Right forelimb (tissue), 1 donor: ENCODE measurements around the gene SRRT.
A peak's percentile ranks its signal among the peaks of the same experiment; 100 is the strongest.
"Not testable (repeated sequence)": the region's sequence is repeated elsewhere in the genome, so short reads cannot be mapped to it uniquely, and the experiment has no call there.

Experiments
- DNase-seq: peaks from one replicate; pipeline ENCODE4 v3.0.0-alpha.2; 2018

The SRRT gene

DNA sequence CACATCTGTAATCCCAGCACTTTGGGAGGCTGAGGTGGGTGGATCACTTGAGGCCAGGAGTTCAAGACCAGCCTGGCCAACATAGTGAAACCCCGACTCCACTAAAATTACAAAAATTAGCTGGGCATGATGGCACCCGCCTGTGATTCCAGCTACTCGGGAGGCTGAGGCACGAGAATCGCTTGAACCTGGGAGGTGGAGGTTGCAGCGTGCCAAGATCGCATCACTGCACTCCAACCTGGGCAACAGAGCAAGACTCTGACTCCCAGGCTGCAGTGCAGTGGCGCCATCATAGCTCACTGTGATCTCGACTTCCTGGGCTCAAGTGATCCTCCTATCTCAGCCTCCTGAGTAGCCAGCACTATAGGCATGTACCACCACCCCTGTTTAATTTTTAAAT is 20.0 kb upstream of the SRRT start:
- not testable (repeated sequence) for DNase-seq

DNA sequence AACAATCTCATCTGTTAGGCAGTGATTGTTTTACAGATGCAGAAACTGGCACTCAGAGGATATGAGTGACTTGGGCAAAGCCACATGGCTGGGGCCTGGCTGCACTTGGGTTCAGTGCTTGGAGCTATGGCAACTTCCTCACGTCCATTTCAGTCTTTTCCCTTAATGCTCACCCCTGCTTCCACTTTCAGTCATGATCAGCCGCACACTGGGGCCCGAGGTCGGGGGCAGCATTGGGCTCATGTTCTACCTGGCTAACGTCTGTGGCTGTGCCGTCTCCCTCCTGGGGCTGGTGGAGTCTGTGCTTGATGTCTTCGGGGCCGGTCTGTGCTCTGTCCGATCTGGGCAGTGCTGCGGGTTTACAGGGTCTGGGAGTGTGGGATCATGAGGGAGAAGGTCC is 19.4 kb upstream of the SRRT start:
- no peak for DNase-seq

DNA sequence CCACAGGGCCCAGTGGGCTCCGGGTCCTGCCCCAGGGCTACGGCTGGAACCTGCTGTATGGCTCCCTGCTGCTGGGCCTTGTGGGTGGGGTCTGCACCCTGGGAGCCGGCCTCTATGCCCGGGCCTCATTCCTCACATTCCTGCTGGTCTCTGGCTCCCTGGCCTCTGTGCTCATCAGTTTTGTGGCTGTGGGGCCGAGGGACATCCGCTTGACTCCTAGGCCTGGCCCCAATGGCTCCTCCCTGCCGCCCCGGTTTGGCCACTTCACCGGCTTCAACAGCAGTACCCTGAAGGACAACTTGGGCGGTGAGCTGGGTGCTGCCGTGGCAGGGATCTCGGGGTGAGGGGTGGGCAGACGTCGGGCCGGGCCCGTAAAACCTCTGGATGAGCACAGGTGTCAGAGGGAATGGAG is 18.0 kb upstream of the SRRT start:
- DNase-seq = no peak

DNA sequence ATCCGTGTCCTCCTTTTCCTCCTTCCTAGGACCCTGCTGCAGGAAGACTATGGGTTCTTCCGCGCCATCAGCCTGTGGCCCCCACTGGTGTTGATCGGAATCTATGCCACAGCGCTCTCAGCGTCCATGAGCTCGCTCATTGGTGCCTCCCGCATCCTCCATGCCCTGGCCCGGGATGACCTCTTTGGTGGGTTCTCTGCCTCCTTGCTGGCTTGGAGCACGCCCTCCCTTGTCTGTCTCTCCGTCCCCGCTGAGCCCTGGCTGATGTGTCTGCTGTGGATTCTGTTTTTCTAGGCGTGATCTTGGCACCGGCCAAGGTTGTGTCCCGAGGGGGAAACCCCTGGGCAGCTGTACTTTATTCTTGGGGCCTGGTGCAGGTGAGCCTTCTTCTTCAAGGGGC is 15.0 kb upstream of the SRRT start:
- no peak for DNase-seq

DNA sequence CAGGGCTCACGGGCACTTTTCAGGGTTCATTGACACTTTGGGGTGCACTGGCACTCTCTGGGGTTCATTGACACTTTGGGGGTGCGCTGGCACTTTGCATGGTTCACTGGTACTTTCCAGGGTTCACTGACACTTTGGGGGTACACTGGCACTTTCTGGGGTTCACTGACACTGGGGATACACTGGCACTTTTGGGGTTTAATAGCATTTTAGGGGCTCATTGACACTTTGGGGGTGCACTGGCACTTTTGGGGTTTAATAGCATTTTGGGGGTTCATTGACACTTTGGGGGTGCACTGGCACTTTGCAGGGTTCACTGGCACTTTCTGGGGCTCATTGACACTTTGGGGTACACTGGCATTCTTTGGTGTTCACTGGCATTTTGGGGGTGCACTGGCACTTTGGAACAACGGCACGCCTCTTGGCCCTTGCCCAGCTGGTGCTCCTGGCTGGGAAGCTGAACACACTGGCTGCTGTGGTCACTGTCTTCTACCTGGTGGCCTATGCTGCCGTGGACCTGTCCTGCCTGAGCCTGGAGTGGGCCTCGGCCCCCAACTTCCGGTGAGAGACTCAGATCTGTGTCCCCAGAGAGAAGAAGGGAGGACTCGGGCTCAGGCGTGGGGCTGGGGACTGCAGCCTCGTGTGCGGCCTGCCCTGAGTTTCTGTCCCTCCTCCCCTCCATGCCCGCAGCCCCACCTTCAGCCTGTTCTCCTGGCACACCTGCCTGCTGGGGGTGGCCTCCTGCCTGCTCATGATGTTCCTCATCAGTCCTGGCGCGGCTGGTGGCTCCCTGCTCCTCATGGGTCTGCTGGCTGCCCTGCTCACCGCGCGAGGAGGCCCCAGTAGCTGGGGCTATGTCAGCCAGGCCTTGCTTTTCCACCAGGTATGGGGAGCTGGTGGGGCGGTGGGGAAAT is 13.9 kb upstream of the SRRT start:
- DNase-seq = no peak

DNA sequence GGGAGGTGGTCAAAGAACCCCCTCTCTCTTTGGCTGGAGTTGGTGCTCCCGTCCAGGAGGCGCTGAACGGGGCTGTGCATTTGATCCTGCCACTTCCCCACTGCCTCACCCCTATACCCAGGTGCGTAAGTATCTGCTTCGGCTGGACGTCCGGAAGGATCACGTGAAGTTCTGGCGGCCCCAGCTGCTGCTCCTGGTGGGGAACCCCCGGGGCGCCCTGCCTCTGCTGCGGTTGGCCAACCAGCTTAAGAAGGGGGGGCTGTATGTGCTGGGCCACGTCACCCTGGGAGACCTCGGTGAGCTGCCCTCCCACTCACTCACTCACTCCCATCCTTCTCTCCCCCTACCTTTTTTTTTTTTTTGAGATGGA is 13.3 kb upstream of the SRRT start:
- DNase-seq = no peak

DNA sequence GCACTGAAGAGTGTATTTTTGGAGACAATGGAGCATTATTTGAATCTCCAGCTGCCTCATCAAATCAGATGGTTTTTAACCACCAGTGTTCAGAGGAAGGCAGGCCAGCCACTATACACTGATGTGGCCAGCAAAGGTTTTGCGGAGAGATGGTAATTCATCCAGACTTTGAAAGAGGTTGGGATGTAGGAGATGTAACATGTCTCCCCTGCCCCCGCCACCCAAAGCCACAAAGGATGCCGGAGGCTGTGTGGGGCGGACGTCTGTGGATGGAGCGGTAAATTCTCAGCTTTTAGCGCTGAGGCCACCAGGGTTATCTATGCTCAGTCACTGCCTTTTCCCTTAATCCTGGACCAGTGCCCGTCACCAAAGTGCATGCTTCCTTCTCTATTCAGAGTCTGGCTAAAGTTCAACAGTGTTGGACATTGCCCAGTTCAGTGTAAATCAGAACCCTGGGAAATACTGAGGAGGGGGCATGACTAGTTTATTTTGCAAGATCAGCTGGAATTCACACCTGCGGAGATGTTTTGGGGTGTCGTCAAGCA is 11.4 kb upstream of the SRRT start:
- DNase-seq = no peak

DNA sequence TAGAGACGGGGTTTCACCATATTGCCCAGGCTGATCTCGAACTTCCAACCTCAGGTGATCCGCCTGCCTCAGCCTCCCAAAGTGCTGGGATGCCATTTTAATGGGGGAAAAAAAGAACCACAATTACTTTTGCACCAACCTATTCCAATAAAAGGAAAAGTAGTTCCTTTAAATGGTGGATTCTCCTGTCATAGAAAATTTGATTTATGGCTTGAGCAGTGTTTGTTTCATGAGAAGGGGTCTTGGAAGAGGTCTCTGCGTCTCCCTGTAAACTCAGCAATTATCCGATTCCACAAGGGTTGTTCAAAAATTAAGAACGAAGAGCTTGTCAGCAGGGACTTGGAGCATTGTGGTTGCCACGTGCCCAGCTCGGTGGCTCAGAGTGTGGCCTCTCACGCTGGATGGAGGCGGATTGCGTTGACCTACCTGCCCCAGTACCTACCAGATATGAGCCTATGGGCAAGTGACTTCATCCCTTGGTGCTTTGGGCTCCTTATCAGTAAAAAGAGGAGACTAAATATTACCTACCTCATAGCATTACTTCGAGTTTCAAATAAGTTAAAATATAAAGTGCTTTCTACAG is 10.5 kb upstream of the SRRT start:
- no peak for DNase-seq

DNA sequence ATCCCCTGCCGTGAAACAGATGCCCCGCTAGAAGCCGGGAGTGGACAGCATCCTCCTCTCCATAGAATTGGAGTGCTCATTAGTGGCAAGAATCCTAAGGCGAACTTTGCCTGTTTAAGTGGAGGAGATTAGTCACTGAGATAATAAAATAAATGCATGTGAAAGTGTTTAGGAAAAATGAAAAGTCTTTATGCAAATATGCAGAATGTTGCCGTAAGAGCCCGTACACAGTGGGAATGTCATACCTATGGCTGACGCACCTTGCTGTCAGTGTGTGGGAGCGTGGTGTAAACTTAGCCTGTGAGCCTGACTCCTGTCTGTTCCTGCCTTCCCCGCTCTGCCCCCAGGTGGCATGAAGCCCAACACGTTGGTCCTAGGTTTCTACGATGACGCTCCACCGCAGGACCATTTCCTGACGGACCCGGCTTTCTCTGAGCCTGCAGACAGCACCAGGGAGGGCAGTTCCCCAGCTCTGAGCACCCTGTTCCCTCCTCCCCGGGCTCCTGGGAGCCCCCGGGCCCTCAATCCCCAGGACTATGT is 9.5 kb upstream of the SRRT start:
- no peak for DNase-seq

DNA sequence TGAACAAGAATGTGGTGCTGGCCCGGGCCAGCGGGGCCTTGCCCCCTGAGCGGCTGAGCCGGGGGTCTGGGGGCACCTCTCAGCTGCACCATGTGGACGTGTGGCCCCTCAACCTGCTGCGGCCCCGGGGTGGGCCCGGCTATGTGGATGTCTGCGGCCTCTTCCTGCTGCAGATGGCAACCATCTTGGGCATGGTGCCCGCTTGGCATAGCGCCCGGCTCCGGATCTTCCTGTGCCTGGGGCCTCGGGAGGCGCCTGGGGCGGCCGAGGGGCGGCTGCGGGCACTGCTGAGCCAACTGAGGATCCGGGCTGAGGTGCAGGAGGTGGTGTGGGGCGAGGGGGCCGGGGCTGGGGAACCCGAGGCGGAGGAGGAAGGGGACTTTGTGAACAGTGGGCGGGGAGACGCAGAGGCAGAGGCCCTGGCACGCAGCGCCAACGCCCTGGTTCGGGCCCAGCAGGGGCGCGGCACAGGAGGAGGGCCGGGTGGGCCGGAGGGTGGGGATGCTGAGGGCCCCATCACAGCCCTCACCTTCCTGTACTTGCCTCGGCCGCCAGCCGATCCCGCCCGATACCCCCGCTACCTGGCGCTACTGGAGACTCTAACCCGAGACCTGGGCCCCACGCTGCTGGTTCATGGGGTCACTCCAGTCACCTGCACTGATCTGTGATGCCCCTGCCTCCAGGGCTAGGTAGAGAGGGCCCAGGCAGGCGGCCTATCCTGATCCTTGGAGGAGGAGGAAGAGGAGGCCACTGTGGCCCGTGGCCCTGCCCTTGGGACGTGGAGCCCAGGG is 8.8 kb upstream of the SRRT start:
- DNase-seq = peak; percentile 88

DNA sequence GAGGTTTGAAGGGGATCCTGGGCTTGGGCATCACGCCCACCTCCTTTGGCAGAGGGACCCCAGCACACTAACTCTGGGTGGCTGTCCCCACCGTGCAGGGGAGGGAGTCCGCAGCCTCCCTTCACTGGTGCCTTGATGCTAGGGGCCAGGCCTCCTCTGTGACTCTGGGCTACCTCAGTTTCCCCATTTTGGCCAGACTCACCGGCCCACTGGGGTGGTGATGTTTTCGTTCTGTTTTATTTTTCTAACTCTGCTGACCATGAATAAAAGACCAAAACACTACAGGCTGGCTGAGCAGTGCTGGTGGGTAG is 8.2 kb upstream of the SRRT start:
- no peak for DNase-seq

DNA sequence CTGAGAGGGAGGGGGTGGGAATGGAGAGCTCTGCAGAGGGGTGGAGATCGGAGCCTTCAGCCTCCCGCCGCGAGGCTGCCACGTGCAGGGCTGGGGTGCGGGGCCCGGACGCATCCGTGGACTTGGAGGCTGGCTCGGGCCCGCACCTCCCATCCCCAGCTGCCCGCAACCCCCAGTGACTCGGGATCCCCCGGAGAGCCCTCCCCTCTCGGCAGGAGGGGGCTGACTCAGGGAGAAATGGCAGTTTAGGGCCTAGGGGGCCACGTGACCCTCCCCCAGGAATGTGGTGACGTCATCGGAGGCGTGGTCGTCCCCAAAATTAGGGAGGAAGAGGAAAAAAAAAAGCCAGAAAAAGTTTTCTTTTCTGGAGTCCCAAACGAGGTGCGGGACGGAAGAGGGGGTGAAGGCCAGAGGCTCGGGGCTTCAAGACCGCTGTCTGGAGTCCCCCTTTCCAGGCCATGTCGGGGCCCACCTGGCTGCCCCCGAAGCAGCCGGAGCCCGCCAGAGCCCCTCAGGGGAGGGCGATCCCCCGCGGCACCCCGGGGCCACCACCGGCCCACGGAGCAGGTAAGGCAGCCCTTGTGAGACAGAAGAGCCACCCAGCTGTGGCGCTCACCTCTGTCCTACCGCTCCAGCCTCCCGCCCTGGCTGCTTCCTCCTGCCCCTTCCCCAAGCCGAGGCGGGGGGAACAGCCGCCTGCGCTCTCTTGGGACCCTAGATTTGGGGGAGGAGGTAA is 7.7 kb upstream of the SRRT start, which contains the start of gene TRIP6:
Gene TRIP6 (plus strand): TSS at position 348 of the 736 bp plus-strand sequence. CDS start 111 bp downstream, at position 459.
- DNase-seq = peak; percentile 96

DNA sequence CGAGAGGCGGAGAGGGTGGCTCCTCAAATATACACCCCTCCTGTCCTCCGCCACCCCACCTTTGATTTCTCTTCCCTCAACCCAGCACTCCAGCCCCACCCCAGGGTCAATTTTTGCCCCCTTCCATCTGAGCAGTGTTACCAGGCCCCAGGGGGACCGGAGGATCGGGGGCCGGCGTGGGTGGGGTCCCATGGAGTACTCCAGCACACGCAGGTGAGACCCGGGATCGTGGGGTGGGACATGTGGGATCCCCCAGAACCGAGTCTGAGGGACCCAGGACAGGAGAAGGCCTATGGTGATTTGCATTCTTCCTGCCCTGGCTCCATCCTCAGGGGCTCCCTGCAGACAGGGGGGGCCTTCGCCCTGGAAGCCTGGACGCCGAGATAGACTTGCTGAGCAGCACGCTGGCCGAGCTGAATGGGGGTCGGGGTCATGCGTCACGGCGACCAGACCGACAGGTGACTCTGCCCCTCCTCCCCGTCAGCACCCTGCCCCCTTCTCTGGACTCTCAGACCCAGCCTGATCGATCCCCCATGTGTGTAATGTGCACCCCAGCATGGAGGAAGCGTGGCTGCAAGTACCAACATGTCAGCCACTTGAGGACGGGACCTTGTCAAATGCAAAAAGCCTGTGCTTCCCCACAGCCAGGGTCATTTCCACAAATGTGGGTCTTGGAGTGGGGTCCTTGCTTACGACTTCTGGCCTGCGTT is 7.0 kb upstream of the SRRT start:
- DNase-seq = no peak

DNA sequence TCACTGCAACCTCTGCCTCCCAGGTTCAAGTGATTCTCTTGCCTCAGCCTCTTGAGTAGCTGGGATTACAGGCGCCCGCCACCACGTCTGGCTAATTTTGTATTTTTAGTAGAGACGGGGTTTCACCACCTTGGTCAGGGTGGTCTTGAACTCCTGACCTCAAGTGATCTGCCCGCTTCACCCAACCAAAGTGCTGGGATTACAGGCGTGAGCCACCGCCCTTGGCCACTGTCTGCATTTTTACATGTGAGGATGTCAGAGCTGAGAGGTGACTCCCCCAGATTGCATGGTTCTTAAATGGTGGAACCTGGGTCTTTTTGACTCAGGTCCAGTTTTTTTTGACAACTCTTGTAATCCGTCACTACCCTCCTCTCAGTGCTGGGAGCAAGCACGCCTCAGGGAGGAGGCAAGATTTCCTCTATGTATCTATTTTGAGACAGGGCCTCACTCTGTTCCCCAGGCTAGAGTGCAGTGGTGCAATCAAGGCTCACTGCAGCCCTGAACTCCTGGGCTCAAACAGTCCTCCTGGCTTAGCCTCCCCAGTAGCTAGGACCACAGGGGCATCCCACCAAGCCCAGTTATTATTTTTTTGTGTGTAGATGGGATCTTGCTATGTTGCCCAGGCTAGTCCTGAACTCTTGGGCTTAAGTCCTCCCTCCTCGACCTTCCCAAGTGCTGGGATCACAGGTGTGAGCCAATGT is 1.2 kb upstream of the SRRT start:
- no peak for DNase-seq

DNA sequence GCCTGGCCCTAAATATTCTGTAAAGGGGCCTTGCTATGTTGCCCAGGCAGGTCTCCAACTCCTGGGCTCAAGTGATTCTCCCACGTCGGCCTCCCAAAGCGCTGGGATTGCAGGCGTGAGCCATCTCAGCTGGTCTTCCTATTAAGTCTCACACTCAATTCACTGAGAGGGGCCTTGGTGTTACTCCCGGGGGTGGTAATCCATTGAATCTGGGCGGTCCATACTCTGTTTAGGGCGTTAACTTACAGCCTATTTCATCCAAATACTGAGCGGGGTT is 665 bp upstream of the SRRT start:
- DNase-seq = no peak

DNA sequence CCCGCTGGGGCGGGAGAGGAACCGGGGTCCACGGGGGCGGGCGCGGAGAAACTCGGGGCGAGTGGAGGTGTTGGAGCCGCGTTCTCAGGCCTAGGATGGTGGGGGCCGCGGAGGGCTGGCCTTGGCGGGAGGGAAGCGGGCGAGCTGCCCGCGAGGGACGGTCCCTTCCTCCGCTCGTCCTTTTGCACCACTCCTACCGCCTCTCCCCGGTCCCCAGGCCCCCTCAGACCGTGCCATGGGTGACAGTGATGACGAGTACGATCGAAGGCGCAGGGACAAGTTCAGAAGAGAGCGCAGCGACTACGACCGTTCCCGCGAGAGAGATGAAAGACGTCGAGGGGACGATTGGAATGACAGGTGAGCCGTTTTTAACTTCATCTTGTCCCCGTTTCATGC is 451 bp downstream of the SRRT start:
- no peak for DNase-seq

DNA sequence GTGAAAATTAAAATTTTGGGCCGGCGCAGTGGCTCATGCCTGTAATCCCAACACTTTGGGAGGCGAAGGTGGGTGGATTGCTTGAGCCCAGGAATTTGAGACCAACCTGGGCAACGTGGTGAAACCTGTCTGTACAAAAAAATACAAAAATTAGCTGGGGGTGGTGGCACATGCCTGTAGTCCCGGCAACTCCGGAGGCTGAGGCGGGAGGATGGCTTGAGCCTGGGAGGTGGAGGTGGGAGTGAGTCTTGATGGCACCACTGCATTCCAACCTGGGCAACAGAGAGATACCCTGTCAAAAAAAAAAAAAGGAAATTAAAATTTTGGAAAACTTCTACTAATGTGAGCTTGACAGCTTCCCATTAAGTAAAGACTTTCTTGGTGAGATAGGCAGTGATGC is 3.1 kb downstream of the SRRT start:
- no peak for DNase-seq

DNA sequence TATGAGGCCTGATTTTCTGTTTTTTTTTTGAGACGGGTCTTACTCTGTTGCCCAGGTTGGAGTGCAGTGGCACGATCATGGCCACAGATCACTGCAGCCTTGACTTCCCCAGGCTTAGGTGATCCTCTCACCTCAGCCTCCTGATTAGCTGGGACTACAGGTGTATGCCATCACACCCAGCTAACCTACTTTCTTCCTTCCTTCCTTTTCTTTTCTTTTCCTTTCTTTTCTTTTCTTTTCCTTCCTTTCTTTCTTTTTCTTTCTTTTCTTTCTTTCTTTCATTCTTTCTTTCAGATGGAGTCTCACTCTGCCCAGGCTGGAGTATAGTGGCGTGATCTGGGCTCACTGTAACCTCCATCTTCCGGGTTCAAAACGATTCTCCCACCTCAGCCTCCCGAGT is 3.8 kb downstream of the SRRT start:
- no peak for DNase-seq

DNA sequence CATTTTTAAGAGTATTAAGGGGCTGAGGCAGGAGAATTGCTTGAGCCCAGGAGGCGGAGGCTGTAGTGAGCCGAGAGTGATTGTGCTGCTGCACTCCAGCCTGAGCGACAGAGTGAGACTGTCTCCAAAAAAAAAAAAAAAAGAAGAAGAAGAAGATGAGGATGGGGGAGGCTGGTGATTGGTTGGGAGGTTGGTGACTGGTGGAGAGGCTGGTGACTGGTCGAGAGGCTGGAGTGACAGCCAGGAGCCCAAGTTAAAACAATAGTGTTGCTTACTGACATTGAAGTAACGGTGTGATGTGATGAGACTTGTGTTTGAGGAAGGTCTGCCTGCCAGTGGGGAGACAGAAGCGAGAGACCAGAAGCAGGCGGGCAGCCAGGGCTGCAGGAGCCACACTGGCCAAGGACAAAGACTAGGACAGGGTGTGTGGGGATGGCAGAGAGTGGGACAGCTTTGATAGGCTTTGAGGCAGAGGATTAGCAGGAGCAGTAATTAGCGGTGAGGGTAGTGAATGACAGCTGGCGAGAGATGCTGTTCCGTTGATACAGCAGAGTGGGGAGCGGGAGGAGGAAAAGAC is 4.9 kb downstream of the SRRT start:
- no peak for DNase-seq

DNA sequence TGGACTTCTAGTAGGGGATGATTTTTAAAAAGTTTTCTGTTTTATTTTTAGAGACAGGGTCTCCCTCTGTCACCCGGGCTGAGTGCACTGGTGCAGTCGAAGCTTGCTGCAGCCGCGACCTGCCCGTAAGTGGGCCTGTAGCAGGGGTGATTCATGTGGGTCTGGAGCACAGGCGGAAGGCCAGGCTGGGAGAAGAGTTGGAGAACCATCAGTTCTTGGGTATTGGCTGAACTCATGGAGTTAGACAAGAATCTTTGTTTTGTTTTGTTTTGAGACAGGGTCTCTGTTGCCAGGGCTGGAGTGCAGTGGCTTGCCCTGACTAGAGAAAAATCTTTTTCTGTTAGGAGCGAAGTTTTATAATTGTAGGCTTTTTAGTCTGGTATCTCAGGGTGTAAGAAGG is 5.7 kb downstream of the SRRT start:
- DNase-seq = no peak

DNA sequence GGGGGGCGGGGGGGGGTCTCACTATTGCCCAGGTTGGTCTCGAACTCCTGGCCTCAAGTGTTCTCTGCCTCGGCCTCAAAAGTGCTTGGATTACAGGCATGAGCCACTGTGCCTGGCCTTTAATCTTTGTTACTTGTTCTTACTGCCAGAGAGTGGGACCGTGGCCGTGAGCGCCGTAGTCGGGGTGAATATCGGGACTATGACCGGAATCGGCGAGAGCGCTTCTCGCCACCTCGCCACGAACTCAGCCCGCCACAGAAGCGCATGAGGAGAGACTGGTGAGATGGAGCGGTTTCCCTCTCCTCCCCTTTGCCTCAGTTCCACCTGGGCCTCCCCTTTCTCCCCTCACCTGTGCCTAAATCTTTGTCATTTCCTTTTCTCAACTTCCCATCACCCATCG is 6.2 kb downstream of the SRRT start:
- DNase-seq = no peak
